ENCODE measurements around the gene CDK14.

Gene CDK14

GRCh38 chr7:90972906-90973550, 376.9 kb downstream of the CDK14 start:
- no peaks in the 10 kb centered on the region for H3K9me3 ChIP-seq (ENCODE audit: insufficient read depth, low read length, severe bottlenecking)
- H3K27me3 ChIP-seq (ENCODE audit: insufficient read depth, low read length, poor library complexity), result no peaks in the 10 kb centered on the region
- H3K9ac ChIP-seq (ENCODE audit: low read depth, low read length), result no peak overlapping the region
- no peaks in the 10 kb centered on the region for H4K20me1 ChIP-seq (ENCODE audit: insufficient read depth, low read length)
- H3K4me1 ChIP-seq (ENCODE audit: insufficient read depth, low read length), result no peaks in the 10 kb centered on the region
- H3K4me3 ChIP-seq (ENCODE audit: low read depth in 1 of 2, low read length in 2 of 2), result no peak overlapping the region
- no peak overlapping the region for H3K27ac ChIP-seq (ENCODE audit: low read length)
- no peaks in the 10 kb centered on the region for H3K79me2 ChIP-seq (ENCODE audit: insufficient read depth, low read length)
- no peak overlapping the region for H2AFZ ChIP-seq (ENCODE audit: low read depth, low read length)
- TF ChIP-seq EZH2 (IDR thresholded peaks at IDR 0.05; ENCODE audit: borderline replicate concordance, low read depth, low read length, severe bottlenecking) (no peak), CTCF (IDR thresholded peaks at IDR 0.05; ENCODE audit: borderline replicate concordance, extremely low read depth, low read length, poor library complexity, severe bottlenecking) (no peak)
- ATAC-seq (ENCODE audit: insufficient read depth, low read depth) (no peak), DNase-seq (no peak)
- no peaks in the 10 kb centered on the region for H3K36me3 ChIP-seq (ENCODE audit: insufficient read depth, low read length)
- H3K4me2 ChIP-seq (ENCODE audit: insufficient read depth, low read length), result no peak overlapping the region

GRCh38 chr7:90977056-90977455, 380.9 kb downstream of the CDK14 start:
- H3K79me2 ChIP-seq (ENCODE audit: insufficient read depth, low read length), result no peaks in the 10 kb centered on the region
- H2AFZ ChIP-seq (ENCODE audit: low read depth, low read length), result no peak overlapping the region
- TF ChIP-seq EZH2 (IDR thresholded peaks at IDR 0.05; ENCODE audit: borderline replicate concordance, low read depth, low read length, severe bottlenecking), result no peak
- TF ChIP-seq CTCF (IDR thresholded peaks at IDR 0.05; ENCODE audit: borderline replicate concordance, extremely low read depth, low read length, poor library complexity, severe bottlenecking), result no peak
- H3K4me2 ChIP-seq (ENCODE audit: insufficient read depth, low read length), result no peak overlapping the region
- no peaks in the 10 kb centered on the region for H3K27me3 ChIP-seq (ENCODE audit: insufficient read depth, low read length, poor library complexity)
- no peak overlapping the region for H3K9ac ChIP-seq (ENCODE audit: low read depth, low read length)
- no peaks in the 10 kb centered on the region for H3K36me3 ChIP-seq (ENCODE audit: insufficient read depth, low read length)
- ATAC-seq (ENCODE audit: insufficient read depth, low read depth) (no peak), DNase-seq (no peak)
- H3K9me3 ChIP-seq (ENCODE audit: insufficient read depth, low read length, severe bottlenecking), result no peaks in the 10 kb centered on the region
- H3K27ac ChIP-seq (ENCODE audit: low read length), result no peak overlapping the region
- no peaks in the 10 kb centered on the region for H3K4me1 ChIP-seq (ENCODE audit: insufficient read depth, low read length)
- H4K20me1 ChIP-seq (ENCODE audit: insufficient read depth, low read length), result no peaks in the 10 kb centered on the region
- no peak overlapping the region for H3K4me3 ChIP-seq (ENCODE audit: low read depth in 1 of 2, low read length in 2 of 2)

GRCh38 chr7:90980545-90980944, 384.4 kb downstream of the CDK14 start:
- Histone ChIP-seq H3K4me3 (ENCODE audit: low read depth in 1 of 2, low read length in 2 of 2) (no peak overlapping the region), H4K20me1 (ENCODE audit: insufficient read depth, low read length) (no peaks in the 10 kb centered on the region), H3K4me1 (ENCODE audit: insufficient read depth, low read length) (no peaks in the 10 kb centered on the region), H3K79me2 (ENCODE audit: insufficient read depth, low read length) (no peaks in the 10 kb centered on the region), H3K9me3 (ENCODE audit: insufficient read depth, low read length, severe bottlenecking) (no peaks in the 10 kb centered on the region), H3K4me2 (ENCODE audit: insufficient read depth, low read length) (no peak overlapping the region), H2AFZ (ENCODE audit: low read depth, low read length) (no peak overlapping the region), H3K27me3 (ENCODE audit: insufficient read depth, low read length, poor library complexity) (no peaks in the 10 kb centered on the region), H3K36me3 (ENCODE audit: insufficient read depth, low read length) (no peaks in the 10 kb centered on the region), H3K27ac (ENCODE audit: low read length) (no peak overlapping the region), H3K9ac (ENCODE audit: low read depth, low read length) (no peak overlapping the region)
- ATAC-seq (ENCODE audit: insufficient read depth, low read depth) (no peak), DNase-seq (no peak)
- no peak for TF ChIP-seq EZH2 (IDR thresholded peaks at IDR 0.05; ENCODE audit: borderline replicate concordance, low read depth, low read length, severe bottlenecking)
- TF ChIP-seq CTCF (IDR thresholded peaks at IDR 0.05; ENCODE audit: borderline replicate concordance, extremely low read depth, low read length, poor library complexity, severe bottlenecking), result no peak

All from DND-41 (cell line).